Measurements from ENCODE around the gene PPP2R2B. TPM values are rescaled to one million over a fixed set of nuclear protein-coding genes. Genes with fewer than 3 reads are reported as not detected.

PPP2R2B gene
- polyA plus RNA-seq, 3 donors = 0.08 TPM; not detected in 2

GRCh38 chr5:146902471-146902870, 23.9 kb upstream of the PPP2R2B start:
- Histone ChIP-seq H4K20me1 (ENCODE audit: insufficient read depth, low read length) (no peaks in the 10 kb centered on the region), H3K27ac (ENCODE audit: low read depth in 1 of 2, low read length in 2 of 2) (no peak overlapping the region), H3K79me2 (ENCODE audit: insufficient read depth, low read length) (no peaks in the 10 kb centered on the region), H3K4me1 (ENCODE audit: control insufficient read depth in 1 of 2, insufficient read depth in 2 of 2, low read length in 2 of 2) (no peaks in the 10 kb centered on the region), H3K9ac (ENCODE audit: insufficient read depth, low read length, poor library complexity, severe bottlenecking) (no peak overlapping the region), H3K27me3 (ENCODE audit: control insufficient read depth in 2 of 2, insufficient read depth in 2 of 2, low read length in 2 of 2) (no peaks in the 10 kb centered on the region), H3K36me3 (replicated peaks in 1 of 2; ENCODE audit: control insufficient read depth in 1 of 2, insufficient read depth in 2 of 2, low read length in 2 of 2) (no peaks in the 10 kb centered on the region), H3K4me3 (replicated peaks in 1 of 3; ENCODE audit: low read depth in 2 of 3, low read length in 3 of 3) (no peak overlapping the region), H2AFZ (ENCODE audit: insufficient read depth, low read depth, low read length, poor library complexity, severe bottlenecking) (no peak overlapping the region), H3K4me2 (replicated peaks; ENCODE audit: extremely low read depth, low read length, poor library complexity, severe bottlenecking) (no peak overlapping the region), H3K9me3 (replicated peaks in 1 of 2; ENCODE audit: control insufficient read depth in 1 of 2, insufficient read depth in 1 of 2, low read length in 2 of 2) (no peaks in the 10 kb centered on the region)
- Mint-ChIP-seq H3K27me3 (ENCODE audit: low read depth in 3 of 3) (peaks cover 0 to 2% (median 0%) of the 10 kb centered on the region in 3 donors), H3K4me1 (no peaks in the 10 kb centered on the region), H3K36me3 (no peaks in the 10 kb centered on the region), H3K4me3 (no peak overlapping the region), H3K9me3 (peaks cover 0 to 5% (median 4%) of the 10 kb centered on the region in 7 donors), H3K27ac (no peak overlapping the region)
- intact Hi-C loops (cut with micrococcal nuclease) = no loop called here
- no peak for TF ChIP-seq CTCF (IDR thresholded peaks at IDR 0.05)
- no peak for DNase-seq
- 96% methylated on average over 3 of the region's 3 CpGs for WGBS (ENCODE audit: insufficient coverage)

GRCh38 chr5:146897061-146897460, 18.5 kb upstream of the PPP2R2B start:
- Histone ChIP-seq H3K4me2 (replicated peaks; ENCODE audit: extremely low read depth, low read length, poor library complexity, severe bottlenecking) (no peak overlapping the region), H4K20me1 (ENCODE audit: insufficient read depth, low read length) (no peaks in the 10 kb centered on the region), H3K9me3 (replicated peaks in 1 of 2; ENCODE audit: control insufficient read depth in 1 of 2, insufficient read depth in 1 of 2, low read length in 2 of 2) (no peaks in the 10 kb centered on the region), H3K9ac (ENCODE audit: insufficient read depth, low read length, poor library complexity, severe bottlenecking) (no peak overlapping the region), H3K36me3 (replicated peaks in 1 of 2; ENCODE audit: control insufficient read depth in 1 of 2, insufficient read depth in 2 of 2, low read length in 2 of 2) (no peaks in the 10 kb centered on the region), H3K27me3 (ENCODE audit: control insufficient read depth in 2 of 2, insufficient read depth in 2 of 2, low read length in 2 of 2) (no peaks in the 10 kb centered on the region), H2AFZ (ENCODE audit: insufficient read depth, low read depth, low read length, poor library complexity, severe bottlenecking) (no peak overlapping the region), H3K27ac (ENCODE audit: low read depth in 1 of 2, low read length in 2 of 2) (no peak overlapping the region), H3K4me1 (ENCODE audit: control insufficient read depth in 1 of 2, insufficient read depth in 2 of 2, low read length in 2 of 2) (no peaks in the 10 kb centered on the region), H3K4me3 (replicated peaks in 1 of 3; ENCODE audit: low read depth in 2 of 3, low read length in 3 of 3) (no peak overlapping the region), H3K79me2 (ENCODE audit: insufficient read depth, low read length) (no peaks in the 10 kb centered on the region)
- WGBS (ENCODE audit: insufficient coverage) = no CpG with 5 or more reads among the region's 3 CpGs
- Mint-ChIP-seq H3K4me1 (no peaks in the 10 kb centered on the region), H3K4me3 (no peak overlapping the region), H3K36me3 (no peaks in the 10 kb centered on the region), H3K27me3 (ENCODE audit: low read depth in 3 of 3) (no peaks in the 10 kb centered on the region), H3K9me3 (peaks cover 2 to 9% (median 4%) of the 10 kb centered on the region in 7 donors), H3K27ac (no peak overlapping the region)
- intact Hi-C loops (cut with micrococcal nuclease) = no loop called here
- TF ChIP-seq CTCF (IDR thresholded peaks at IDR 0.05) = no peak
- no peak for DNase-seq
